ENCODE measurements around the gene COL20A1.

Gene COL20A1

DNA sequence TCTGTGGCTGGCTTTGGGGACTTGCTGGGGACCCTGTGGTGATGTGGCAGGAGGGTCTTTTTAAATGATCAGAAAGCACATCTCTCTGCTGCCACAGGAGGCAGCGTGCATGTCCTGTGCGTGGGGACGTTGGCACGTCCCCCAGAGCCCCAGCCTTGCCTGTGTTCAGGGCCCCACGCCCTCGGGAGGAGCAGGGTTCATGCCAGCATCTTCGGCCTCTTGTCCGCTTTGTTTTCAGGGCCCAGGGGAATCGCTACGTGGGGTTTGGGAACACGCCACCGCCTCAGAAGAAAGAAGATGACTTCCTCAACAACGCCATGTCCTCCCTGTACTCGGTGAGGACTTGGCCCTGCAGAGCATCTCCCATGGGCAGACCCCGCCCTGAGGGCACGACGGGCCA lies 14.3 kb upstream of the COL20A1 start:
- DNase-seq (ENCODE audit: low spot score) = no peak

DNA sequence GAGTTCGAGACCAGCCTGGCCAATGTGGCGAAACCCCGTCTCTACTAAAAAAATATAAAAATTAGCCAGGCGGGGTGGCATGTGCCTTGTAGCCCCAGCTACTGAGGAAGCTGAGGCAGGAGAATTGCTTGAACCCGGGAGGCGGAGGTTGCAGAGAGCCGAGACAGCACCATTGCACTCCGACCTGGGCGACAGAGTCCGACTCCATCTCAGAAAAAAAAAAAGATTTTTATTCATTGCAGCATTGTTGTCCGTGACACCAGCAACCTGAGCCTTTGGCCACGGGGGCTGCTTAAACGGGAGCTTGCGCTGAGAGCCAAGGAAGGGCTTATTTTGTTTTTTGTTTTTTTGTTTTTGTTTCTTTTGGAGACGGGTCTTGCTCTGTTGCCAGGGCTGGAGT lies 13.1 kb upstream of the COL20A1 start:
- DNase-seq (ENCODE audit: low spot score) = no peak

DNA sequence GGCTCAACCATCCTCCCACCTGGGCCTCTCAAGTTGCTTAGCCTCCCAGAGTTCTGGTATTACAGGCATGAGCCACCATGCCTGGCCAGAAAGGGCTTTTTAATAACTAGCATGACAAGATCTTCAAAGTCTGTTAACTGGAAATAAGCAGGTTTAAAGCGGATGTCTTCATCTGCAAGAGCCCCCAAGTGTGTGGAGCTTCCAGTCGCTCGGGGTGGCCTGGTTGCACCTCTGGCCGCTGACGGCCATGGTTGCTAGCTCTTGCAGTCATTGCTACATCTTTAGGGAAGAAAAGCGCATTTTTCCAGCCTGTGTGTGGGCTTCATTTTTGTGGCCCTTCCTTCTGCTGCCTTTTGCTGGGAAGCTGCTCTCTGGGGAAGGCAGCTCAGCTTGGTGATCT lies 12.6 kb upstream of the COL20A1 start:
- DNase-seq (ENCODE audit: low spot score) = no peak

DNA sequence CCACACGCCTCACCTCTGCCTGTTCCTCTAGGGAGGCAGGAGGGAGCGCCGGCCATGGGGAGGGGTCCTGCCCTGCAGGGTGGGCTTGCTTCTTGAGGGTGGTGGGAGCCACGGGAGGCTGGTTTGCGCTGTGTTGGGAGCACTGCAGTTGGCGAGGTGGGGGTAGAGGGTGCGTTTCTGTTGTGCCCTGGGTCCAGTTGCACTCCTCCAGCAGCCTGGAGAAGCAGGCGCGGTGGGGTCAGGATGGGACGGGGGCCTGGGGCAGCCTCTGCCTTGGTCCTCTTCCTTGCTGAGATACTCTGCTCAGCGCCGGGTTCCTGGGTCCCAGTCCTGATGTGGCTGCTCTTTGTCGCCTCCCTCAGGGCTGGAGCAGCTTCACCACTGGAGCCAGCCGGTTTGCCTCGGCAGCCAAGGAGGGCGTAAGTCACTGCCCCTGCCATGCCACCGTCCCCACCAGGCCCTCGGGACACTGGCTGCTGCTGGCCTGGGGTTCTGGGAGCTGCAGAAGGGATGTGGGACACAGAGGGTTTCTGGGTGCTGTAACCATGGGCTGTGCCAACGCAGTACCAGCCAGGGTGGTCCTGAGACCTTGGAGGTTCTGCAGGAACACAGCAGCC lies 11.9 kb upstream of the COL20A1 start:
- no peak for DNase-seq (ENCODE audit: low spot score)

DNA sequence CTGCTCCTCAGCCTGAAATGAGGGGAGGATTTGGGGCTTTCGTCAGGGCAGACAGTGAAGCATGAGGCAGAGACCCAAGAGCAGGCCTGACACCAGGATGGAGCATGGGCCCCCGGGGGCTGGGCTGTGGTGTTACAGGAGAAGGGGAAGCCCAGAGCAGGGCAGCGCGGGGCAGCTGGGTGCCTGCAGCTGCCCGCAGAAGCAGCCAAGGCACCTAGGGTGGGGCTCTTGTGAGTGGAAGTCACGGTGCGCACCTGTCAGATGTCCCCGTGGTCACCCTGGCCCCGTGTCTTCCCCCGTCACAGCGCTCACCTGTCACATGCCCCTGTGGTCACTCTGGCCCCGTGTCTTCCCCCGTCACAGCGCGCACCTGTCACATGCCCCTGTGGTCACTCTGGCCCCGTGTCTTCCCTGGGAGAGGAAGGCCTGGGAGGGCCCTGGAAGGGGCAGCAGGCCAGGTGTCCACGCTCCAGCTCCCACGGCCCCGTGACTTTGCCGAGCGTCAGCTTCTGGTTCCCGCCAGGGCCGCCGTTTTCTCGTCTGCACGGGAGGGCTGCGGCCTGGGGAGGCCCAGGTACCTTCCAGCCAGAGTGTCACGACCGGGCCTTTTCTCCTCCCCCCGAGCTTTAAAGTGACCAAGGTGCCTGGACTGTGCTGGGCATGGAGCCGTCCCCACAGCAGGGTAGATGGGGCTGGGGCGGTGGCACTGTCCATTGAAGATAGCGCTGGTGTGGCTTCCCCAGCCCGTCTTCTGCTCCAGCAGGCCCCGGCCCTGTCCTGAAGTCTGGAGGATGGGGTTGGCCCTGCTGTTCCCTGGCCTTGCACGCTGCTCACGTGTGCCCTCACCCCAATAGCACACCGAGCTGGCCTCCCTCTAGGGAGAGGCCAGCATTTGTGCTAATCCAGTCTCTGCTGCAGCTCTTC lies 11.0 kb upstream of the COL20A1 start:
- DNase-seq (ENCODE audit: low spot score) = no peak

DNA sequence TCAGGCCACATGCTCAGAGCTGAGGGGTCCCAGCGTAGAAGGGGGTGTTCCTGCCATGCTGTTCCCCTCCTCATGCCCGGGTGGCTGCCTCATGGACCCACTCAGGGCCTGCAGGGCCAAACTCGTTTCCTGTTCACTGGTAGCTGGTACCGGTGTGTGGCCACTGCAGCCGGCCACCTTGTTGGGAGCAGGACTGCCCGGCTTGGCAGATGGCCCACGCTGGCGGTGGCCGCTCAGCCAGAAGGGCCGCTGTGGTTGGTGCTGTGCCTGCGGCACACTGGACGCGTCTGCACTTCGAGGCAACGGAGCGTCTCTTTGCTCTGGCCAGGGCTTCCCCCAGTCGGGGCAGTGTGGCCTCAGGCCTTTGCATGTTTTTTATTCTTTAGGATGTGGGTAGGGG lies 10.0 kb upstream of the COL20A1 start:
- no peak for DNase-seq (ENCODE audit: low spot score)

DNA sequence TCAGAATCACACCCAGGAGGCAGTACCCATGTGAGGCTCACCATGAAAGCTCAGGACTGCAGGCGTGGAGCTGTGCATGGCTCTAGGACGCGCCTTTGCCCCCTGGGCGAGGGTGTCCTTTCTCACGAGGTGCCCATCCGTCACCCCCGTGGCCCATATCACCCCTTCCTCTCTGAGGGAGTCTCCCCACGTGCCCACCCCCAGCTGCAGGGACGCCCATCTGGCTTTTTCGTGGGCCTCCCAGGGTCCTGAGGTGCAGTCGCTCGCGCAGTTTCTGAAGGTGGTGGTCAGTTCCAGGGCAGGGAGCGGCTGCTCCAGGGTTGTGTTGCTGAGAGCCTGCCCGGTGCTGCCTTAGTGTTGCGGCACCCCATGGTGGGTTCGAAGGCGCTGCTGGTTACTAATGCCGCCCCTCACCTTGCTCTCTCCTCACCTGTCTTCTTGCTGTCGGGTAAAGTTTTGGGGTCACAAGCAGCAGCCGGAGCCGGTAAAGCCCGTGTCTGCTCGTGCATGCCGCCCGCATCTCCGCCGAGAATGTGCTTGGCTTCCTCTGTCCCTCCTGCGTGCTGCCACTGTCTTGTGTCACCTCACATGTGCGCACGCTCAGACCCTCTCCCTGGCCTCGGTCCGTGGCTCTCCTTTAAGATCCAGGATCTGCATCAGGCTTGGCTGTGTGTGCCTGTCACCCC lies 9.4 kb upstream of the COL20A1 start:
- DNase-seq (ENCODE audit: low spot score) = no peak

DNA sequence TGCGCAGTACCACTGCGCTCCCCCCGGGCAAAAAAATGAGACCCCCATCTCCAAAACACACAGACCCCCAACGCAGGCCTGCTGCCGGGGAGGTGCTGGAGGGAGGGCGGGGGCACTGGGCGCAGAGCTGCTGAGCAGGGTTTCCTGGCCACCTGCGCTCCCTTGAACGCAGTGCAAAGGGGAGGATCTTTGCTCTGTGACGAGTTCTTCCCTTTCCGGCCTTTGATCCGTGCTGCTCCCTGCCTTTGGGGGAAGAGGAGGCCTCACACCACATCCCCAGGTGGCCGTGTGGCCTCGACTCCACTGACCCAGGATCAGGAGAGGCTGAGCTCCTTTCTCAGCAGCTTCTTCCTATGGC lies 8.9 kb upstream of the COL20A1 start:
- no peak for DNase-seq (ENCODE audit: low spot score)

DNA sequence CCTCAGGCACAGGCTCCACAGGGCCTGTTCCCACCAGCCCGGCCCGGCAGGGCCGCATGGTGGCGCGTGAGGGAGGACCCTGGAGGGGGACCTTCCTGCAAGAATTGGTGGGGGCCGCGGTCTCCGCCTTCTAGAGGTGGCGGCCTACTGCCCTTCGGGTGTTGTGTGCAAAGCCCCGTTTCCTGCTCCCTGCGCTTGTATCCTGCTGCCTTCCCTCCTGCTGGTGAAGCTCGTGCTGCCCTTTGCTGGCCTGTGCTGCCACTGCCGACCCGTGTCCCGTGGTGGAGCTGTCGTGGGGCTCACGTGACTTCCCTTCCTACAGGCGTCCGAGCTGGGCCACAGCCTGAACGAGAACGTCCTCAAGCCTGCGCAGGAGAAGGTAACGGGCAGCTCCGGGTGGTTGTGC lies 8.4 kb upstream of the COL20A1 start:
- no peak for DNase-seq (ENCODE audit: low spot score)

DNA sequence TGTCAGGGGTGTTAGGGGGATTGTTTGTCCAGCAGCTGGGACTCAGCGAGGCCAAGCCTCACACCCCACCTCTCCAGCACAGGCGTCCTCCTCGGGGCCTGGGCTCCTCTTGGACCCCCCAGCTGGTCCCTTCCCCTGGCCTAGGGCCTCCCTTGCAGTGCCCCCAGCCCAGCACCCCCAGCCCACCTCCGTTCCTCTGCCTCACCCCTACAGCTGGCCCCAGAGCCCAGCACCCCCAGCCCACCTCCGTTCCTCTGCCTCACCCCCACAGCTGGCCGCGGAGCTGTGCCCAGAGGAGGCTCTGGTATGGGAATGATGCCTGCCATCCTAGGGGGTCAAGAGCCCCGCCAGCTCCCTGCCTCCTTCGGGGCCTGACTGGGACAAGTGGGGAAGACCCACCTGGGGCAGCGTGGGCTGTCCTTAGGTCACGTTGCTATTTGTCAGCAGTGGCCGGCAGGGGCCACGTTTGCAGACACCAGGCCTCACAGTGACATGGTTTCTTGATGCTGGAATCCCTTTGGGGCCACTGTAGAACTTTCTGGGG lies 7.9 kb upstream of the COL20A1 start:
- no peak for DNase-seq (ENCODE audit: low spot score)

DNA sequence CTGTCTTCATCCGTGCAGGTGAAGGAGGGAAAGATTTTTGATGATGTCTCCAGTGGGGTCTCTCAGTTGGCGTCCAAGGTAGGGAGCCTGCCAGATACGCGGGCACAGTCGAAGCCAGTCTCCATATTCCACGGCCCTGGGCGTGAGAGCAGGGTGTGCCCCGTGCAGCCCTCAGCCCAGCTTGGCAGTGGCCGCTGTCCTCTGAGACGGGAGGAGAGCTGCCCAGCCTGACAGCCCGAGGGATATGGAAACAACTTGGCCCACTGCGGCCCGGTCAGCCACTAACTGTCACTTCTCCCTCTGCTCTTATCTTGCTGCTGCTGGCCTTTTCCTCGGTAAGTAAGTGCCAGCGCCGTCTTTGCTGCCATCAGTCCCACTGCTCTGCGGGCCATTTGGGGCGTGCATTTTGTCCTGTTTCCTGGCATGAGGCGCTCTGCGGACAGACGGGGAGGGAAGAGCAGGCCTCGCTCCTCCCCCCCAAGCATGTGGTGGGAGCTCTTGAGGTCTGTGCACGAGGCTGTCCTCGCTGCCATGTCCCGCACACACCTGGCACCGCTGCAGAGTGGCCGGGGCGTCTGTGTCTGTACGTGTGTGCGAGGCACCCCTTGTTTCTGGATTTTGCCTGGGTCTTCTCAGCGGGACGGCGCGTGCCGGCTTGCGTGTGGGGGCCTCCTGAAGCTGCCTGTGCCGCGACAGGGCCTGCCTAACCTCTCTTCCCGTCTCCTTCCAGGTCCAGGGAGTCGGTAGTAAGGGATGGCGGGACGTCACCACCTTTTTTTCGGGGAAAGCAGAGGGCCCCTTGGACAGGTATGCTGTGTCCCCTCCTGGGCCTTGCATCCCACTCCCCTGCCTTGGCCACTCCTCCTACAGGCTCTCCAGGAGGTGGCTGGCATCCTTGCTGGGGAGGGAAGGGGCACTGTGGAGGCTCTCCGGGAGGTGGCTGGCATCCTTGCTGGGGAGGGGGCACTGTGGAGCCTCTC lies 7.1 kb upstream of the COL20A1 start:
- DNase-seq (ENCODE audit: low spot score) = no peak

DNA sequence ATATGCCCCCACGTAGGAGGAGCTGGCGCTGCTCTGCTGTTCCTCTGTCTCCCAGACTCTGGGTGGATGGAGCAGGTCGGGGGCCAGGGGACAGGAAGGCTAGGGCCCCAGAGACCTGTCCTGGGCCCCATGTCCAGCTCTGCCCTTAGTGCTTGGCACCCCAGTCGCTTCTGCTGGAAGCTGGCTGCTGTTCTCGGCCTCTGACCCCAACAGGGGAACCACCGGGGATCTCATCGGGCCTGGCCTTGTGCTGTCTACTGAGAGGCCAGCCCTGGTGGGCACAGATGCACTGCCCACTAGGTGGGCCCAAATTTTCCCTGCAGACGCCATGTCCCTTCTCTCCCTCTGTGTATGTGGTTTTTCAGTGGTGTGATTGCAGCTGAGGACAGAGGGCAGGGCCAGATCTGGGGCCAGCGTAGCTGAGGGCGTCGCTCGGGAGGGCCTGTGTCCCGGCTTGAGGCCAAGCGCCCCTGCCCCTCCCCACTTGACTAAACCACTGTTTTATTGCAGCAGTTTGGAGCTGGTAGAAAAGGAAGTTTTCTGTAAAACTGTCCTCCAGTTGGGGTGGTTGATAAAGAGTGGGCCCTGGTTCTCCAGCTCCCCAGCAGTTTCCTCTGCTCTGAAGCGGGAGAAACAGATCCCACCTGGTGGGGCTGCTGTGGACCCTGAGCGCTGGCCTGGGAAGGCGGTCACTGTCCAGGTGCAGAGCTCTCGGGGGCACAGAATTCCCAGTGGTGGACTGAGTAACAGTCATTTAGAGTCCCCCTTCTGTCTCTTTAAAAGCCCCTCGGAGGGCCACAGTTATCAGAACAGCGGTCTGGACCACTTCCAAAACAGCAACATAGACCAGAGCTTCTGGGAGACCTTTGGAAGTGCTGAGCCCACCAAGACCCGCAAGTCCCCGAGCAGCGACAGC lies 5.9 kb upstream of the COL20A1 start:
- DNase-seq (ENCODE audit: low spot score) = no peak

DNA sequence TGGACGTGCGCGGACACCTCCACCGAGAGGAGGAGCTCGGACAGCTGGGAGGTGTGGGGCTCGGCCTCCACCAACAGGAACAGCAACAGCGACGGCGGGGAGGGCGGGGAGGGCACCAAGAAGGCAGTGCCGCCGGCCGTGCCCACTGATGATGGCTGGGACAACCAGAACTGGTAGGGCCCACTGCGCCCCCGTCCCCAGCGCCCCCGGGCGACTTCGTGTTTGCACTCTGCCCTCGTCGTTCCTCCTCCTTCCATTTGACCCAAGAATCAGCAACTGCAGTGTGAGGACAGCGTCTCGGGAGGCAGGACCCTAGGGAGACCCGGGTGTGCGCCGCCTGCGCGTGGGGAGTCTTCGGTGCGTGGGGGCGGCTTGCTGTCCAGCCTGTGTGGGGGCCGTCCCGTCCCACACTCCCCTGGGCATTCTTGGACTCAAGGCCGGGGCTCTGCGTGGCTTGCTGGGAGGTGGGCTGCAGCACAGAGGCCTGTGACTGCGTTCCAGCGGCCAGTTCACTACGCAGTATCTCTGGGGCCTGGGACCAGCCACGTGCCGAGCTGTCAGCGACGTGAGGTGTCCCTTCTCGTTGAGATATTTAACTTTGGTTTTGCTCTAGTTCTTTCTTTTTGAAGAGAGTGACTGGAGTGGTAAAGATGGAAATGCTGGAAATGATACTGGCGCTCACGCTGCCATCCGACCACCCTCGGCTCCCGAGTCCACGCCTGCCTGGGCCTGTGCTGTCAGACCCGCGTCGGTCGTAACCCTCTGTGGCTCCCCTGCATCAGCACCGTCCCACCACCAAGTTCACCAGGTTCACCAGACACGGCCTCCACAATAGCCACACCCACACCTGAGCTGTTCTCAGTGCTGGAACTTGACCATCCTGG lies 5.0 kb upstream of the COL20A1 start:
- DNase-seq (ENCODE audit: low spot score) = no peak

DNA sequence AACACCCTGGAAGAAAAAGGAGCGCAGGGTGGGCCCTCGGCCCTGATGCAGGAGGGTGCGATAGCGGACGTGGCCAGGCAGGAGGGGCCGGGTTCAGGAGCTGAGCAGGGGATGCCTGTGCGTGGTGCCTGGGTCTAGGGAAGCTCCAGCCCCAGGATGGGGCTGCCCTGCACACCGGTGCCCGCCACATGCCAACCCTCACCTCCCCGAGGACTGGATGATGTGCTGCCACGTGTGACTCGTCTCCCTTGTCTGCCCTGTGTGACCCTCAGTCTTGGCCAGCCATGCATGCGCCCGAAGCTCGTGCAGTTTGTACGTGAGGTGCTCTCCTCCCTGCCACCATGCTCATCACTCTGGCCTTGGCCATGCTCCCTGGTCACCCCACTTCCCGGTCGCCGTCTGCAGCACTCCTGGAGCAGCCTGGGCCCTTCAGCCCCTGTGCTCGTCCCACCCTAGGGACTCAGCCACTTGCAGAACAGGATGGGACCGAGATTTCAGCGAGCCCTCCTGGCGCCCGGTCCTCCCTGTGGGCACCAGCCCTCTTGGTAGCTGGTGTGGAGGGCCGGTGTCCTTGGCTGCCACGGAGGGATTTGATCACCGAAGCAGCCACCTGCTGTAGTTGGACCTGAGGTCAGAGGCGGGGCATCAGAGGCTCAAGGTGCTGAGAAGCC lies 4.3 kb upstream of the COL20A1 start:
- DNase-seq (ENCODE audit: low spot score) = no peak

DNA sequence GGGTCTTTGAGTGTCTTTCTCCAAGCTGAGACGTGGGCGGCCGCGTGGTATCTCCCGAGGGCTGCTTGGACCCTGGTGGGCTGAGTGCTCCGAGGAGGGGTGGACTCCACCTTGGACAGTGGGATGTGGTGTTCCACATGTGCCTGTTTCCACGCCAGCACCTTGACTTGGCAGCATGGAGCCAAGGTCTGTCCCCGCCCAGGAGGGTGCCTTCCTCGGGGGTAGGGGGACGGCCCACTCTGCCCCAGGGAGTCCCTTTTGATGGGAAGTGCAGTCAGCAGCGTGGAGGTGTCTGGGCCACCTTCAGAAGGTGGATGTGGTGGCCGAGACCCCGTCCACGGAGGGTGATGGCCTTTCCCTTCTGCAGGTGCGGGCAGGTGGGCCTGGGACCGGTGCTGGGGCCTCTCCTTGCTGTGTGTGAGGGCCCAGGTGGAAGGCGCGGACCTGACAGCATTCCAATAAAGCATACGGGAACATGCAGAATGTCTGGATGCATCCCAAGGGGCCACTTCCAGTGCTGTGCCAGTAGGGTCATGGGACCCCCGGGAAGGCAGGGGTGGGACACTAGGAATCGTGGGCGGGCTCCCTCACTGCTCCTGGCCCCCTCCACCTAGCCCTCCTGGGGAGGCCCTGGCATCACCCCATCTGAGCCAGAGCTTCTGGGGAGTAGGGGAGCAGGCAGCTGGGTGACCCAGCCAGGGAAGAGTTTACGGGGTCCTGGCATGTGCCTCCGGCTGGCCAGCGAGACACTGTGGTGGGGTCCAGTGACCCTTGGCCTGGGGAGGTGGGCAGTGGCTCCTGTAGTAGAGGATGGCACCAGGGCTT lies 3.5 kb upstream of the COL20A1 start:
- DNase-seq (ENCODE audit: low spot score) = no peak

DNA sequence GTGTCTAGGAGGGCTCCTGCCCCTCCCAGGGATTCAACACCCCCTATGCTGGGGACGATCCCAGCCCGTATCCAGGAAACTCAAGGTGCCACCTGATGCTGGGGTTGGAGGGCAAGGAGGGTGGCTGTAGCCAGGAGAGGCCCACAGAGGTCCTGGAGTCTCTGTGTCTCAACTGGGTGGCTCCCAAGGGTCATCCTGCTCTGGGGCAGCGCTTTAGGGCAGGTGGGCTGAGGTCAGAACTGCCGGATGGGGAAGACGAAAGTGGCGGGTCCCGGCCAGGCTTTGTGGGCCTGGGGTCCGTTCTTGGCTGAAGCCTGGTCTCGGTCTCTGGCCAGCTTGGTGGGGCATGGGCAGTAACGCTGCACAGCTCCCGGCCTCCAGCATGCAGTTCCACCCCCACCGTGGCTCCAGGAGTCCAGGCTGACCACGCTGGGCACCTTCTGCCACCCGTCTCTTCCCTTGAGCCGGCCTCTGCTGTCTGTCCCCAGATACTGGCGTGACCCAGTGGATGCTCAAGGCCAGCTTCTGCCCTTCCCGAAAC lies 2.8 kb upstream of the COL20A1 start:
- DNase-seq (ENCODE audit: low spot score) = no peak

DNA sequence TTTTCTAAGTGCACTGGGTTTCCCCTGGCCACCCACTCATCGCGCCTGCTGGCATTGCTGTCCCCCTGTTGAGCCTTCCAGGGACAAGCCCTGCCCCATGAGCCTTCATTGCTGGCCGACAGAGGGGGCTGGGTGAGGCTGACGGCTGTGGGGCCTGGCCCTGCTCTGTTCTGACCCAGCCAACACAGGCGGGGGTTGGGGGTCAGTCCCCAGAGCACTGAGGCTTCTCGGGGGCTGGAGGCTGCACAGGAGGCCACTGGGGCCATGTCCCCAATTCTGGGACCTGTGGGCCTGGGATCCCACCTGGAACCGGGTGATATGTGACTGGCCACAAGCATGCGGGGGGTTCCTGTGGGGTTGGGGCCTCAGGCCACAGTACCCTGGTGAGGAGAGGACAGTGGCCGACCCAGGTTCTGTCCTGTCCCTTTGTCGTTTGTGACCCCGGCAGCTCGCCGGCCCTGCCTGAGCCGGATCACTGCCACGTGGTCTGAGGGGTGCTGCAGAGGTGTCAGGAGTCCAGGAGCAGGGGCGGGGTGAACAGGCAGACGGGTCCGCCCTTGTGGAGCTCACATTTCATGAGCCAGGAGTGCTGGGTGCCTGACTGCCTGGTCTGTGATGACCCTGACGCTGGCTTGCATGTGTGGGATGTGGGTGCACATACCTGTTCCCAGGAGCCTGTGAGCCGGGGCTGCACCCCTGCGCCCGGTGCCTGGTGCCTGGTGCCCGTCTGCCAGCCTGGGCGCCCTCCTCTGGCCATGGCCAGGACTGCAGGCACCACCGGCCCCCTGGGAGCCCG lies 2.1 kb upstream of the COL20A1 start:
- DNase-seq (ENCODE audit: low spot score) = no peak

Data from globus pallidus (tissue), 1 donor.